GM21360 (cell line): ENCODE results near the gene NETO2.
A peak's percentile ranks its signal among the peaks of the same experiment; 100 is the strongest.

Source experiments
- ATAC-seq: cut with Tn5 transposase; IDR thresholded peaks from one replicate; pipeline ENCODE4 v1.9.1; 2021; ENCODE audit warnings: mild to moderate bottlenecking, moderate library complexity; ENCODE audit not compliant: unreplicated experiment

The NETO2 gene

DNA sequence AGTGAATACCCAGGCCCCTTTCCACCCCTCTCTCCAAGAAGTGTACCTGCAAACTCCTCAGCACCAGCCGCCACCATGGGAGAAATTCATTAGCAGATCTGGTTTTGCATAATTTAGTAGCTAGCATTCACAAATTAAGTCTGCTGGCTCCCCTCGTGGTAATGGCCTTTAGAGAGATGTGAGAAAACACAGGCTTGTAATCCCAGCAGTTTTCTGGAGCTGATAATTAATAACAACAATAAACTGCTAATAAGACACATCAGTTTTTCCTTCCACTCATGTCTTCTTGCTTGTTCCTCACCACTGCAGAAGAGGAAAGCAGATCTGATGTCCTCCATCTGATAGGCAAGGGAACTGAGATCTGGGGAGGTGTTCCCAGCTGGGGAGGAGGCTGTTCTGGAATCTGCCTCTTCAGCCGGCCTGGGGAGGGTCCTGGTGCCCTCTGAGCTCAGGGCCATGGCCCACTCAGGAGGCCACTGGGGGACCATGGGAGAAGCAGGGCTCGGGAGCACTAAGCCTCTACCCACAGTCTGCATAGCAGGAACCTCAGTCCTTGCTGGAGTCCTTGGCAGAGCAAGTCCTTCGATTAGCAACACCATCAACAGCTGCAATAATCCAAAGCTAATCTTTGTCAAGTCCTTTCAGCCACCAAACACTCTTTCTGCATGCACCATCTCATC is 96.1 kb downstream of the NETO2 start:
- no peak for ATAC-seq

DNA sequence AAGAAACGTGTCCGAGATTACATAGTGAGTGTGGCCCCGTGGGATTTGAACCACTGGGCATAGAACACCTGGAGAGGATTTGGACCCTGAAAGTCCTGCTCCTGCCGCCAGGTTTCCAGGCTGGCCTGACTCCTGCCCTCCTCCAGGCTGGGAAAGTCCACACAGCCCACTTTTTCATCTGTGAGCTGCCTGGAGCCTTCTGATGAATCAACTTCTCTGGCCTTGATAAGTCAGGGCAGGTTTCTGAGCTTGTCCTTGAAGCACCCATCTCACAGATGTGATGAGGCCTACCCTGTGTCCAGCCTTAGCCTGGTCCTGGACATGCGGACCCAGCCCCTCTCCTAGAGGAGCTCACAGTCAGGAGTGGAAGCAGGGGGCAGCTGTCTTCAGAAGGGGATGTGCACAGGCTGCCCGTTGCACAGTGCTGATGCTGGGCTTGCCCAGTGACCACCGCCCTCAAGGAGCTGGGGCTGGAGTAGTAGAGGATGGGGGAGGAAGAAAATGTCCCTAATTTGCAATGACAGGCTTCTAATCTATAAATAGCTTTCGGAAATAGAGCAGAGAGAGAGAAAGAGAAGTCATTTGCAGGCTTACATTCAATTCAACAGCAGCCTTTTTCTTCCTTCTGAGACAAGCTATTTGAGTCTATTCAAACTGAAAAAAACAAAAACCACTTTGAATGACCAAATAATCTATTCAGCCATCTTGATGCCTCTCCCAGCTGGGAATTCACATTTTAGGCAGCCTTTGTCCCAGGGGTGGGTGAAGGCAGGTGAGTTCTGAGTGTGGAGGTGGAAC is 96.8 kb downstream of the NETO2 start:
- ATAC-seq: peak; percentile 56

GRCh38 chr16:47045459-47045858 is 98.3 kb downstream of the NETO2 start:
- no peak for ATAC-seq

DNA sequence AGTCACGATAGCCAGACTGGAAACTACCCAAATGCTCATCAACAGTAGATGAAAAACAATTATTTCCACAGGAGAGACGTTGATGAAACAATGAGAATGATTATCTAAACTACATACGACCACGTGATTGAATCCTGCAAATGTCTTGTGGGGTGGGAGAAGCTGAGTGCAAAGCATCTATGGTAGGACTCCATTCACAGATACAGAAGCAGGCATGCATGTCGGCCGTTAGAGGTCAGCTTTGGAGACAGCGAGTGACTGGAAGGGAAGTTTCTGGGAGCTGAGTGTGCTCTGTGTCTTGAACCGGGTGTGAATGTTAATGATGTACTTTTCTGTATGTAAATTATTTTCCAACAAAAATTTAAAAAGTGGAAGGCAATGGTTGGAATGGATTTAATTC is 98.7 kb downstream of the NETO2 start:
- no peak for ATAC-seq

- no peak for ATAC-seq
Measured at GRCh38 chr16:47043970-47044684, 99.6 kb downstream of the NETO2 start.

- no peak for ATAC-seq
Measured at GRCh38 chr16:47043200-47043599, 100.5 kb downstream of the NETO2 start.

GRCh38 chr16:47037746-47038458 is 105.8 kb downstream of the NETO2 start:
- peak; percentile 84 for ATAC-seq

DNA sequence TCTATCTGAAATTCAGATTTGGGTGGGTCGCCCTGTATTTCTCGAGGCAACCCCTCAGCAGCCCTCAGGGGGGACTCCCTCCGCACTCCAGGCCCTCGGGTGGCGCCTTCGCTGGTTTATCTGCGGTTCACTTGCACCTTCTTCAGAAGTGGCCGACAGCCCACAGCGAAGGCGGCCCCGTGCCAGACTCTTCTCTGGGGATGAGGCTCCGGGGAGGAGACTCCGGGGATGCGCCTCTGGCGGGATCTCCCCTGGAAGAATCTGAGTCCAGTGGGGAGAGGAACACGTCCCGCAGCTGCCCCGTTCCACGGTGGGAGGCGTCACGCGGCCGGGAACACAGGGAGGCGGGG is 106.4 kb downstream of the NETO2 start:
- peak; percentile 36 for ATAC-seq

GRCh38 chr16:47036201-47036600 is 107.5 kb downstream of the NETO2 start:
- ATAC-seq: no peak

GRCh38 chr16:47035436-47035835 is 108.3 kb downstream of the NETO2 start:
- no peak for ATAC-seq

DNA sequence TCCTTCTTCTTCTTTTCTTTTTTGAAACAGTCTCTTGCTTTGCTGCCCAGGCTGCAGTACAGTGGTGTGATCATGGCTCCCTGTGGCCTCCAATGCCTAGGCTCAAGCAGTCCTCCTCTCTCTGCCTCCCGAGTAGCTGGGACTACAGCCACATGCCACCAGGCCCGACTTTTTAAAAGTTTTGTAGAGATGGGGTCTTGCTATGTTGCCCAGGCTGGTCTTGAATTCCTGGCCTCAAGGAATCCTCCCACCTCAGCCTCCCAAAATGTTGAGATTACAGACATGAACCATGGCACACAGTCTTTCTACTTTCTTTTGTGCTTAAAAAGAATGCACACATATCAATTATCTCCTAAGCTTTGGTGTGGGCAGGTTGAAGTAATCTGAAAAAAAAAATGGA is 109.3 kb downstream of the NETO2 start:
- no peak for ATAC-seq

- ATAC-seq: no peak
Measured at GRCh38 chr16:47033176-47033575, 110.6 kb downstream of the NETO2 start.

DNA sequence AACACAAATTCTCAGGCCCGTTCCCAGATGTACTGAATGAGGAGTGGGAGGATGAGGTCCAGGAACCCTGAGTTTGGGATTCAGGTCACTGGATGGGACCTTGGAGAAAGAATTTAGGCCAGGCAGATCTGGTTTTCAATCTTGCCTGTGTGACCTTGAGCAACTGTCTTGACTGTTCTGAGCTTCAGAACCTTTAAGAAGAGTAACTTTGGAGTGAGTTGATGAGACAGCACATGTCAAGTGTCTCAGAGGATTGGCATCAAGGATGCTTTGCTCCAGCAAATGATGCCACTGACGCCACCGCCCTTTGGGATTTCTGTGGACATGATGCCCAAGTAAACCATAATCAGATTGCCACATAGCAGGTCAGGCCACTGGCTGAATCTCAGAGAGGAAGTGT is 114.0 kb downstream of the NETO2 start:
- ATAC-seq: no peak

DNA sequence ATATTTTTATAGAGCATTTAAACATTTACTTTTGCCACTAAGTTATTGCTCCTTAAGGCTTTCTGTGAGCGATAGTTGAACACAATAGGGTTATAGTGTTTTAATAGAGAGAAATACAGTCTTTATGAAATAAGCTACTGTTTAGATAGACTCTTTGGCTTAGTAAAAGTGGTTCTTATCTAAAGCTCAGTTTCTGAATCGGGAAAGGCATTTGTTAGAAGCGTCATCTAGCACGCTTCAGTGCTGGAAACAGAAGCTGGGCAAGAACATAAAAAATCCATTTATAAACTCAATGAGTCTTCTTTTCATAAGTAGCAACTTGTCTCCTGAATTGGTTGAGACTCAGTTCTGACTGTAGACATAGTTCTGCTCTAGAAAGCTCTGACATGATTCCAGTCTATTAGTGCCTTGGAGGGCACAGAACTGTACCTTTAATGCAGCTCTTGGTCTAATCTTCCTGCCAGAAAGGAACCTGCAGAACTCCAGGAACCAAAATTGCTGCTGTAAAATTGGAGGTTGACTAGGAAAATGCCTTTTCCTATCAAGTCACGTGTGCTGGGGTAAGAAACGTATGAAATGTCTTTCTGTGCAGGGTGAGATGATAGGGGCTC is 114.9 kb downstream of the NETO2 start:
- no peak for ATAC-seq
